ENCODE measurements around the gene AP1AR.

DNA sequence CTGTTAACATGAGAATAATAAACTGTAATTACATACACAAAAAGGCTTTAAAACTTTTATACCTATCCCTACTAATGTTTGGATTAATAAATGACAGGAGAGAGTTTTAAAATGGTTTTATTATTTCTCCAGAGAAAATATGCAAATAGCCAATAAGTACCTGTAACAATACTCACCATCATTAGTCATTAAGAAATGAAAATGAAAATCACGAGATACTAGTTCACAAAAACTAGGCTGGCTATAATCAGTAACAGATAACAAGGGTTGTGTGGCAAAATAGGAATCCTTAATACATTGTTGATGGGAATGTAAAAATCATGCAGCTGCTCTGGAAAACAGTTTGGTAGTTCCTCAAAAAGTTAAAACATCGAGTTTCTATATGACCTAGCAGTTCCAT is 25.2 kb upstream of the AP1AR start:
- TF ChIP-seq EZH2 (IDR thresholded peaks at IDR 0.05), result no peak
- TF ChIP-seq POLR2AphosphoS5 (IDR thresholded peaks at IDR 0.05; ENCODE audit: borderline replicate concordance, low read depth, low read length), result no peak

All from SK-N-MC (cell line).